B cell (primary cell): ENCODE data around the gene ALDH1A1. TPM values are rescaled to one million over a fixed set of nuclear protein-coding genes. Genes with fewer than 3 reads are reported as not detected.

ENCODE experiments used
- ATAC-seq: fragments of 200-7000 bp; cut with Tn5 transposase; one replicate; pipeline ENCODE4 v1.10.0; 2021; ENCODE audit warnings: low read depth, mild to moderate bottlenecking, moderate number of reproducible peaks, moderate library complexity
- CTCF ChIA-PET: fragments of 350-600 bp; sonication (Branson Sonifier 250); formaldehyde crosslinking; loops from one replicate; lab custom pipeline; 2021; ENCODE audit warnings: antibody characterized with exemption, inconsistent platforms; lab: Charles Lee
- POLR2A ChIA-PET: fragments of 350-600 bp; sonication (Branson Sonifier 250); formaldehyde crosslinking; loops from one replicate; lab custom pipeline; 2021; ENCODE audit warnings: antibody characterized with exemption; lab: Charles Lee
- DNase-seq: peaks from one replicate; pipeline ENCODE4 v3.0.0; 2013
- H2AFZ ChIP-seq: 2 replicates; pipeline ENCODE4 v1.6.1; 2012; ENCODE audit warnings: mild to moderate bottlenecking, low read depth, low read length; ENCODE audit not compliant: insufficient read depth, poor library complexity, severe bottlenecking
- H3K27ac ChIP-seq, 2 donors: 1 replicate in 1 of 2; 2 replicates in 1 of 2; pipeline ENCODE4 v1.5.1; 2012 to 2013; ENCODE audit warnings: low read length in 2 of 2, mild to moderate bottlenecking in 2 of 2, moderate library complexity in 1 of 2
- H3K27me3 ChIP-seq, 4 experiments: fragments of 200-600 bp in 1 of 4; sonication (generic) in 1 of 4; replicated peaks in 1 of 4; 1 replicate in 2 of 4; 2 replicates in 2 of 4; pipeline versions ENCODE4 v1.6.1 to v1.7.0; 2013 to 2016; ENCODE audit warnings: low read length in 3 of 4, mild to moderate bottlenecking in 2 of 4, mixed read lengths in 1 of 4, moderate library complexity in 1 of 4; ENCODE audit not compliant: insufficient read depth in 4 of 4, control insufficient read depth in 3 of 4; ENCODE audit errors: control extremely low read depth in 1 of 4
- H3K36me3 ChIP-seq, 2 experiments: replicated peaks in 1 of 2; 1 replicate in 1 of 2; 2 replicates in 1 of 2; pipeline versions ENCODE4 v1.6.1 to v1.7.1; 2013; ENCODE audit warnings: low read length in 1 of 2; ENCODE audit not compliant: insufficient read depth in 2 of 2, control insufficient read depth in 1 of 2; ENCODE audit errors: control extremely low read depth in 1 of 2, extremely low read depth in 1 of 2
- H3K4me1 ChIP-seq, 2 donors: fragments of 200-600 bp in 1 of 2; sonication (generic) in 1 of 2; 1 replicate in 1 of 2; 2 replicates in 1 of 2; pipeline versions ENCODE4 v1.5.1 to v1.6.1; 2013 to 2017; ENCODE audit warnings: low read length in 2 of 2; ENCODE audit not compliant: control insufficient read depth in 2 of 2, insufficient read depth in 2 of 2
- H3K4me2 ChIP-seq: replicated peaks from 2 replicates; pipeline ENCODE3; 2012; ENCODE audit warnings: mild to moderate bottlenecking, low read depth, low read length; ENCODE audit not compliant: poor library complexity, severe bottlenecking
- H3K4me3 ChIP-seq, 5 experiments: fragments of 200-600 bp in 1 of 5; sonication (generic) in 1 of 5; 1 replicate in 3 of 5; 2 replicates in 2 of 5; pipeline versions ENCODE4 v1.5.1 to v1.7.0; 2011 to 2016; ENCODE audit warnings: low read length in 4 of 5, mild to moderate bottlenecking in 4 of 5, low read depth in 2 of 5, control low read depth in 1 of 5, moderate library complexity in 1 of 5; ENCODE audit not compliant: insufficient read depth in 1 of 5; ENCODE audit errors: control extremely low read depth in 1 of 5, extremely low read depth in 1 of 5
- H3K79me2 ChIP-seq: fragments of 200-600 bp; sonication (generic); one replicate; pipeline ENCODE4 v1.6.0; 2016; ENCODE audit warnings: low read length; ENCODE audit not compliant: control insufficient read depth, insufficient read depth
- H3K9ac ChIP-seq: fragments of 200-600 bp; sonication (generic); 2 replicates; pipeline ENCODE4 v1.6.1; 2017; ENCODE audit warnings: mild to moderate bottlenecking, low read length, moderate library complexity
- H3K9me3 ChIP-seq, 3 donors: one replicate each; pipeline versions ENCODE4 v1.6.1 to v1.7.1; 2013; ENCODE audit warnings: low read length in 2 of 3; ENCODE audit not compliant: control insufficient read depth in 2 of 3, insufficient read depth in 1 of 3; ENCODE audit errors: control extremely low read depth in 1 of 3
- H4K20me1 ChIP-seq: 2 replicates; pipeline ENCODE4 v1.6.0; 2012; ENCODE audit warnings: mild to moderate bottlenecking, low read length; ENCODE audit not compliant: insufficient read depth, control insufficient read depth, poor library complexity, severe bottlenecking
- H3K27ac Mint-ChIP-seq: one replicate; pipeline ENCODE4 v1.8.0; 2021; ENCODE audit warnings: mixed read lengths
- H3K27me3 Mint-ChIP-seq: one replicate; pipeline ENCODE4 v1.8.0; 2021; ENCODE audit warnings: mixed read lengths
- H3K4me1 Mint-ChIP-seq: one replicate; pipeline ENCODE4 v1.8.0; 2021; ENCODE audit warnings: mixed read lengths
- H3K4me3 Mint-ChIP-seq: one replicate; pipeline ENCODE4 v1.8.0; 2021; ENCODE audit warnings: mixed read lengths
- H3K9me3 Mint-ChIP-seq: one replicate; pipeline ENCODE4 v1.8.0; 2022; ENCODE audit warnings: mixed read lengths; ENCODE audit not compliant: insufficient read depth
- CTCF ChIP-seq: fragments of 200-600 bp; IDR thresholded peaks from one replicate; pipeline ENCODE4 v1.8.0; 2022; ENCODE audit warnings: antibody characterized with exemption, mild to moderate bottlenecking
- EZH2 ChIP-seq: IDR thresholded peaks from 2 replicates; pipeline ENCODE4 v1.6.1; 2012; ENCODE audit warnings: borderline replicate concordance, low read depth, mild to moderate bottlenecking, moderate library complexity, low read length; ENCODE audit not compliant: insufficient read depth, poor library complexity, severe bottlenecking
- WGBS: methylation state at CpG from one replicate; pipeline ENCODE4 v1.1.5; 2013; ENCODE audit warnings: missing lambda C conversion rate; ENCODE audit not compliant: insufficient coverage; 5-methylcytosine and 5-hydroxymethylcytosine counted together
- intact Hi-C: fragments of 100-400 bp; cut with micrococcal nuclease; formaldehyde crosslinking; loops from one replicate; pipeline ENCODE4 v1.10.0; 2022
- polyA plus RNA-seq: library from polyadenylated mRNA; depleted of rRNA; stranded (reverse); fragments of >200 nt; gene quantifications from 2 replicates; pipeline ENCODE4 v1.2.3, GENCODE V29; 2012
- total RNA-seq, 2 donors: library from RNA; stranded (reverse); fragments of 120-200 nt in 1 of 2; gene quantifications; 1 replicate in 1 of 2; 2 replicates in 1 of 2; pipeline versions ENCODE4 v1.2.3 to v1.2.4, GENCODE V29; 2013 to 2022

ALDH1A1 gene
- total and polyA plus RNA-seq, 2 donors (not counting 1 experiment from before 2014, with no cell fraction given): 0.43 TPM; not detected in 1

- Histone ChIP-seq H3K27me3 (no peaks in the 10 kb centered on the region), H3K4me3 (no peak overlapping the region), H3K9me3 (no peaks in the 10 kb centered on the region), H3K27ac (no peak overlapping the region), H3K9ac (no peak overlapping the region), H4K20me1 (no peaks in the 10 kb centered on the region), H2AFZ (no peak overlapping the region), H3K79me2 (no peaks in the 10 kb centered on the region), H3K4me1 (no peaks in the 10 kb centered on the region), H3K4me2 (no peak overlapping the region), H3K36me3 (no peaks in the 10 kb centered on the region)
- no peak for ATAC-seq
- Mint-ChIP-seq H3K4me3 (no peak overlapping the region), H3K4me1 (peaks cover 5% of the 10 kb centered on the region), H3K27me3 (peaks cover 3% of the 10 kb centered on the region), H3K9me3 (no peaks in the 10 kb centered on the region), H3K27ac (no peak overlapping the region)
- ChIA-PET POLR2A (no interaction called here), CTCF (no interaction called here)
- intact Hi-C loops: no loop called here
- no peak for DNase-seq
- TF ChIP-seq EZH2: no peak
- TF ChIP-seq CTCF: no peak
Observed at GRCh38 chr9:72996684-72997314, 43.9 kb upstream of the ALDH1A1 start.

GRCh38 chr9:72996114-72996513 lies 43.3 kb upstream of the ALDH1A1 start:
- Mint-ChIP-seq H3K4me3 (no peak overlapping the region), H3K4me1 (peaks cover 5% of the 10 kb centered on the region), H3K27ac (no peak overlapping the region), H3K9me3 (no peaks in the 10 kb centered on the region), H3K27me3 (no peaks in the 10 kb centered on the region)
- Histone ChIP-seq H3K27me3 (no peaks in the 10 kb centered on the region), H3K9me3 (no peaks in the 10 kb centered on the region), H3K9ac (no peak overlapping the region), H3K4me1 (no peaks in the 10 kb centered on the region), H4K20me1 (no peaks in the 10 kb centered on the region), H2AFZ (no peak overlapping the region), H3K27ac (no peak overlapping the region), H3K79me2 (no peaks in the 10 kb centered on the region), H3K4me2 (no peak overlapping the region), H3K4me3 (no peak overlapping the region), H3K36me3 (no peaks in the 10 kb centered on the region)
- no CpG with 5 or more reads among the region's 2 CpGs for WGBS
- TF ChIP-seq CTCF (no peak), EZH2 (no peak)
- POLR2A ChIA-PET: no interaction called here
- no peak for ATAC-seq
- intact Hi-C loops: no loop called here
- no peak for DNase-seq
- CTCF ChIA-PET: no interaction called here
